Peyer's patch (tissue), 4 donors: ENCODE measurements around the gene EFCAB8. TPM values are rescaled to one million over a fixed set of nuclear protein-coding genes. Genes with fewer than 3 reads are reported as not detected.

ENCODE experiments used
- DNase-seq, 3 donors: peaks; one replicate each; pipeline ENCODE4 v3.0.0-alpha.2; 2017 to 2019
- H3K27ac ChIP-seq, 4 donors: fragments of 200-600 bp; sonication (generic); one replicate each; pipeline ENCODE4 v1.5.1; 2016 to 2019
- H3K27me3 ChIP-seq, 2 donors: fragments of 200-600 bp; sonication (generic); one replicate each; pipeline ENCODE4 v1.5.1; 2019
- H3K36me3 ChIP-seq, 3 donors: fragments of 200-600 bp; sonication (generic); one replicate each; pipeline ENCODE4 v1.5.1; 2016 to 2019
- H3K4me1 ChIP-seq, 4 donors: fragments of 200-600 bp; sonication (generic); one replicate each; pipeline ENCODE4 v1.5.1; 2016 to 2019
- H3K4me3 ChIP-seq, 4 donors: fragments of 200-600 bp; sonication (generic); 1 replicate in 3 of 4; 2 replicates in 1 of 4; pipeline ENCODE4 v1.5.1; 2016 to 2019; ENCODE audit warnings: mild to moderate bottlenecking in 1 of 4
- H3K9me3 ChIP-seq, 4 donors: fragments of 200-600 bp; sonication (generic); one replicate each; pipeline ENCODE4 v1.5.1; 2016 to 2019; ENCODE audit warnings: mild to moderate bottlenecking in 1 of 4
- CTCF ChIP-seq, 6 experiments: fragments of 450-650 bp in 4 of 6; fragments of 200-600 bp in 2 of 6; sonication (generic) in 1 of 6; IDR thresholded peaks; one replicate each; pipeline ENCODE4 v1.5.1; 2017 to 2019; ENCODE audit warnings: antibody characterized with exemption in 6 of 6, mild to moderate bottlenecking in 3 of 6, moderate library complexity in 1 of 6
- POLR2A ChIP-seq, 2 donors: fragments of 450-650 bp; IDR thresholded peaks; one replicate each; pipeline ENCODE4 v1.5.1; 2017; ENCODE audit warnings: antibody characterized with exemption in 2 of 2, mild to moderate bottlenecking in 2 of 2, moderate library complexity in 2 of 2
- total RNA-seq, 4 donors: library from RNA; depleted of rRNA; stranded (reverse); fragments of >200 nt; gene quantifications; one replicate each; pipeline ENCODE4 v1.1.0, GENCODE V29; 2016

Gene EFCAB8
- total RNA-seq, 4 donors from 2014 or later: 0.83 TPM; not detected in 3

GRCh38 chr20:33008336-33009213 lies 149.9 kb downstream of the EFCAB8 start:
- Histone ChIP-seq H3K4me1 (no peaks in the 10 kb centered on the region), H3K36me3 (no peaks in the 10 kb centered on the region), H3K4me3 (no peak overlapping the region), H3K27me3 (no peaks in the 10 kb centered on the region), H3K9me3 (no peaks in the 10 kb centered on the region), H3K27ac (no peak overlapping the region)
- peak in 1 of 3 donors; percentile 7 for DNase-seq
- TF ChIP-seq POLR2A (IDR thresholded peaks at IDR 0.05): no peak
- TF ChIP-seq CTCF (IDR thresholded peaks at IDR 0.05): no peak

GRCh38 chr20:33009214-33010132 lies 150.8 kb downstream of the EFCAB8 start:
- TF ChIP-seq POLR2A (IDR thresholded peaks at IDR 0.05): no peak
- no peak for TF ChIP-seq CTCF (IDR thresholded peaks at IDR 0.05)
- H3K4me3 ChIP-seq: no peak overlapping the region
- H3K27ac ChIP-seq: no peak overlapping the region
- no peaks in the 10 kb centered on the region for H3K4me1 ChIP-seq
- no peaks in the 10 kb centered on the region for H3K9me3 ChIP-seq
- no peaks in the 10 kb centered on the region for H3K27me3 ChIP-seq
- DNase-seq: peak in 1 of 3 donors; percentile 29
- H3K36me3 ChIP-seq: no peaks in the 10 kb centered on the region

- TF ChIP-seq CTCF (IDR thresholded peaks at IDR 0.05): no peak
- TF ChIP-seq POLR2A (IDR thresholded peaks at IDR 0.05): no peak
- Histone ChIP-seq H3K36me3 (no peaks in the 10 kb centered on the region), H3K9me3 (no peaks in the 10 kb centered on the region), H3K4me1 (no peaks in the 10 kb centered on the region), H3K4me3 (no peak overlapping the region), H3K27ac (no peak overlapping the region), H3K27me3 (no peaks in the 10 kb centered on the region)
- no peak for DNase-seq
These were observed 151.4 kb downstream of the EFCAB8 start for GRCh38 chr20:33010133-33010504.

GRCh38 chr20:33010674-33011449 lies 152.1 kb downstream of the EFCAB8 start:
- no peaks in the 10 kb centered on the region for H3K4me1 ChIP-seq
- no peak for TF ChIP-seq POLR2A (IDR thresholded peaks at IDR 0.05)
- TF ChIP-seq CTCF (IDR thresholded peaks at IDR 0.05): no peak
- no peak overlapping the region for H3K27ac ChIP-seq
- no peak for DNase-seq
- H3K27me3 ChIP-seq: no peaks in the 10 kb centered on the region
- no peak overlapping the region for H3K4me3 ChIP-seq
- H3K36me3 ChIP-seq: no peaks in the 10 kb centered on the region
- H3K9me3 ChIP-seq: no peaks in the 10 kb centered on the region

Other genes with a start within 250 kb of the EFCAB8 start
- not detected for gene C20orf203, start 185.0 kb upstream of the EFCAB8 start, total RNA-seq
- gene COMMD7, start 115.5 kb upstream of the EFCAB8 start, total RNA-seq: 10 to 100 TPM in 2 of 4 donors, 1 to 10 TPM in 2; 7.9 to 16.3 (median 10.5) TPM
- 1 to 10 TPM in 1 of 4 donors, under 1 TPM in 3; 0.67 to 4.1 (median 0.86) TPM for gene DNMT3B, start 96.5 kb upstream of the EFCAB8 start, total RNA-seq
- 10 to 100 TPM; 39.2 to 84.2 (median 41.9) TPM for gene MAPRE1, start 39.0 kb upstream of the EFCAB8 start, total RNA-seq
- not detected for gene SUN5, start 145.5 kb downstream of the EFCAB8 start, total RNA-seq
- gene BPIFB2, start 148.8 kb downstream of the EFCAB8 start, total RNA-seq: not detected
- gene BPIFB6, start 172.7 kb downstream of the EFCAB8 start, total RNA-seq: not detected
- gene BPIFB3, start 195.0 kb downstream of the EFCAB8 start, total RNA-seq: not detected
- not detected for gene BPIFB4, start 220.7 kb downstream of the EFCAB8 start, total RNA-seq